ENCODE data around the gene UNC93B1.
A peak's percentile ranks its signal among the peaks of the same experiment; 100 is the strongest.

Gene UNC93B1

DNA sequence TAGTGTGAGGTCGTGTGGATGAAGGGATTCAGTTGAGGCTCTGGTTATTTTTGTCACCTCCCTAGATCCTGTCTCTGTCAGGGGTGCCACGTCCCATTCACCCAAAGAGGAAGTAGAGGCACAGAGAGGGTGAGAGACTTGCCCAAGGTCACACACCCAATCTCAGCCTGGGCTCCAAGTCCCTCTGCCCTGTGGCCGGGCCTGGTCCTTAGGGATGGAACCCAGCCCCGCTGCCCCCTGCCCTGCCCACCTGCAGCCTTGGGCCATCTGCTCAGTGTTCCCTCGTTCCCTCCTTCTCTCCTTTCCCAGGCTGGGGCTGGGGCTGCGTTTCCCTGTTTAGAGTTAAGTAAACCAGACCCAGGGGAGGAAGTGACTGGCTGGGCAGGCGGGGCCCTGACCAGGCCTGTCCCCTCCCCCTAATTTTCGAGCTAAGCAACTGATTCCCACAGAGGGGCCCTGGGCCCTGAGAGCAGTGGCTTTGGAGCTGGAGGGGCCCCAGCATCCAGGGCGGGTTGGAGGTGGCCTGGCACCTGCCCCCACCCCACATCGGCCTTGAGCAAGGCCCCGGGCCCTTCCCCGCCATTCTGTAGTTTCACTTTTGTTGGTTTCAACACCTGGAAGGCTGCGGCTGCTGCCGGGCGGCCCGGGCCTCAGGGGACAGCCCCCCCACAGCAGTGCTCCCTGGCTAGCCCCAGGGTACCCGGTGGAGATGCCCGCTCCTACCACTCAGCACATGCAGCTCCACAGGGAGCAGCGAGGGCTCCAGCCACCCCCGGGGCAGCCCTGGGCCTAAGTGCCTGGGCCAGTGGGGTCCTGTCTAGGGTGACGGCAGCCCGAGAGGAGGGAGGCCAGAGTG lies 36.4 kb upstream of the UNC93B1 start:
- DNase-seq (ENCODE audit: low read depth in 2 of 3, low spot score in 1 of 3), result no peak

GRCh38 chr11:68039526-68040086 lies 35.7 kb upstream of the UNC93B1 start:
- no peak for DNase-seq (ENCODE audit: low read depth in 2 of 3, low spot score in 1 of 3)

DNA sequence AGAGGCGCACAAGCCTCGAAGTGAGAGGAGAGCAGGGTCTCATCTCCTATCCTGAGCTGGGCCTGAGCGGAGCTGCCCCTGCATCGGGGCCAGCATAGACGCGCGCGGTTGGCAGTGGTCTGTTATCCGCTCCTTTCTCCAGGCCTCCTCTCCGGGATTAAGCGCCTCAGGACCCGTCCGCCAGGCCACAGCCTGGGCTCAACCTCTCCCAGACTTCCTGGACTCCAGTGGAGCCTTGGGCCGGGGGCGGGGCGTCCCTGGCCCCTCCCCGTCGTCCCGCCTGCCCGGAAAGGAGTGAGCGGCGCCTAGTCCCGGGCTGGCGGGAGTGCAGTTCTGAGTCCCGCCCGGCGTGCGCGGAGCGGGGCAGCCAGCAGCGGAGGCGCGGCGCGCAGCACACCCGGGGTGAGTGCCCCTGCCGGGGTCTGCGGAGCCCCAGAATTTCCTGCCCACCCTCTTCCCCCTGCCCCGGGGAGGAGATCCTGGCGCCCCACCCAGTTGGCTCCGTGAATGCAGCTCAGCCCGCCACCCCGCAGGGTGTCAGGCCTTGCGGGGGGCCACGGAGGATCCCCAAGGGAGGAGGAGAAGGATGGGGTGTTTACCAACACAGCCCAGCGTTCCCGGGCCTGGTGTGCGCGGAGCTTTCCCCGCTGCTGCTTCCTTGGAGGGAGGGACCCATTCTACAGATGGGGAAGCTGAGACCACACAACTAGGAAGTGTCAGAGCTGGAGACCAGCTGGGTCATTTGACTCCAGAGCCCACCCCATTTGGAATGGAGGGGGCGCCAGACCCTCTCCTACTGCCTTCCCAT lies 35.0 kb upstream of the UNC93B1 start, which contains the start of gene TCIRG1:
Gene TCIRG1 (plus strand): TSS at position 308 of the 808 bp plus-strand sequence. CDS start 2,247 bp downstream, outside the sequence.
- peak; percentile 46 to 73 (median 53) for DNase-seq (ENCODE audit: low read depth in 2 of 3, low spot score in 1 of 3)

DNA sequence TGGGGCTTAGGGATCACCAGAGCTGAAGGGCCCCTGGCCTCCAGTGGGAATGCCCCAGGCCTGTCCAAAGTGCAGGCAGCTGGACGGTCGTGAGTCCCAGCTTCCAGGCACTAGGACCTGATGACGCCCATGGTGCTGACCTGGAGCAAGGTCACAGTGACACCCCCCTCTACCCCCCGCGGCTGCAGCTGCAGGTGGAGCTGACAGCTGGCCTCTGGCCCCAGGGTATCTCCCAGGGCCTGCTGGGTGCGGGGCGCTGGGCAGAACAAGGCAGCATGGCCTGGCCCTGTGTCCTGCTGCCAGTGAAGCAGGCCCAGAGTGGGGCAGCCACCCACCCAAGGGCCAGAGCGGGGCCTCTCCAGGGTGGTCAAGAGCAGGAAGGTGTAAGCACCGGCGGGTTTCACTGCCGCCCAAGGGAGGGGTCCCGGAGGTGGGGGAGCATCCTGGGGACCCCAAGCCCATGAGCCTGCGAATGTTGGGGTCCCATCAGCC lies 34.4 kb upstream of the UNC93B1 start:
- DNase-seq (ENCODE audit: low read depth in 2 of 3, low spot score in 1 of 3), result no peak

DNA sequence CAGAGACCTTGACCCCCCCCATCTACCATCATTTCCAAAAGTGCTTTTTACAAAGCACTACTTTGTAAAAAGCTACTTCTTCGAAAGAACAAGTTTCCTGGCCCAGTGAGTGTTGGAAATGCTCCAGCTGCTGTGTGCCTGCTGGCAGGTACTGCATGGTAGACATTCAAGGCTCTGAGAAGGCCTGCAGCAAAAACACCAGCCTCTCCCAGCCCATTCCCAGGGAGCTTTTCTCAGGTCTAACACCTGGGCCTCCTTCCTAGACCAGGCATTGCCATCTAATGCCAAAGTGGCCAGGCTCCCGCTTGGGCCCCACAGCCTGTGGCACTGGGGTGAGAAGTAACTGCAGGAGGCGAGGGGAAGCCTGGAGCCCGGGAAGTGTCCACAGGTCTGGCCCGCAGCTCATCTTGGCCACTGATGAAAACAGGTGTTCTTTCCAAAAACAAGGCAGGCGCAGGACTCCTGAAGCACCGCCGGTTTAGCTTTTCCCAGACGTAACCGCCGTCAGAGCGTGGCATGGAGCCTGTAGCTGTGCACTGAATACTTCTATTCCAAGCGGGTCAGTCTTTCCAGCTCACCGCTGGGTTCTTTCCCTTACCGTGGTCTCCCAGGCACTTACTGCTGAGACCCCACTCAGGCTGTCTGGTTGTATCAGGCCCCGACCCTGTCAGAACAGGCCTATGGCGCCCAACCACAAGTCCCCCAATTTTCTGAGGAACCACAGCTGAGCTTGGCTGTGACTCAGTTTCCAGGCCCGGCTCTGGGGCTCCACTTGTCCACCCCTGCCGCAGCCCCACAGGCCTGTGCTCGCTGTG lies 33.7 kb upstream of the UNC93B1 start:
- no peak for DNase-seq (ENCODE audit: low read depth in 2 of 3, low spot score in 1 of 3)

DNA sequence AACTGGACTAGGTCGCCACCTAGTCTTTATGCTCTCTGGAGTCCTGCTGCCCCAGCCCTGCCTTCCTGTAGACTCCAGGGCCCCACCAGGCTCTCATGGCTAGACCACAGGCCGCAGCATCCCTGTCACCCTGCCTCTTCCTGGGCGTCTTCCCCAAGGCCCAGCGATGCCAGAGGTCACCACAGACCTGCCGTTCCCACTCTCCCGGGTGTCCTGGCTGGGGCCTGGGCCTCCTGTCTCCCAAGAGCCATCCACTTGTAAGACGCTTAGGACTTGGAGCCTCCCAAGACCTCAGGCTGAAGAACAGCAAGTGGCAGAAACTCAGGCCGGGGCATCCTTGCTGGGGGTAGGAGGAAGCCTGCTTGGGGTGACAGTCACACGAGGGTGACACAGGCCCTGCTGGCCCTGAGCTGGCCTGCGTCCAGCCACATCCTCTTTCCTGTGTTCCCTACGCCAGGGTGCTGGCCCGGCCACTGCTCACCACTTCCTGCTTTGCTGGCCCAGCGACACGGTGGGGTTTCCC lies 32.9 kb upstream of the UNC93B1 start:
- no peak for DNase-seq (ENCODE audit: low read depth in 2 of 3, low spot score in 1 of 3)

- no peak for DNase-seq (ENCODE audit: low read depth in 2 of 3, low spot score in 1 of 3)
Observed at GRCh38 chr11:68036141-68036716, 32.3 kb upstream of the UNC93B1 start.

- DNase-seq (ENCODE audit: low read depth in 2 of 3, low spot score in 1 of 3), result no peak
Observed at GRCh38 chr11:68035266-68035876, 31.5 kb upstream of the UNC93B1 start.

DNA sequence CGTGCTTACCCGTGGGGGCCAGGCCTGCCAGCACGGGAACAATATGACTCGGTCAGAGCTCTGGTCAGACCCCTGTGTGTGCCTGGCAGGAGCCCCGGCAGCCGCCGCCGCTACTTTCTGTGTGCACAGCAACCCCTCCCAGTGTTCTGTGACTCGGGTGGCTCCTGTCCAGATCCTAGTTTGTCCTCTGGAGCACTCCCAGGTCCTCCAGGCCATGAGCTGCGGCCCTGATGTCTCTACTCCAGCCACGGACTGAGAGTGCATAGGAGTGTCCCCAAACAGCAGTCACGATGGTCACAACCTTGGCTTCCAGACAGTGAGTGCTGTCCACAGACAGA lies 29.8 kb upstream of the UNC93B1 start:
- DNase-seq (ENCODE audit: low read depth in 2 of 3, low spot score in 1 of 3), result no peak

DNA sequence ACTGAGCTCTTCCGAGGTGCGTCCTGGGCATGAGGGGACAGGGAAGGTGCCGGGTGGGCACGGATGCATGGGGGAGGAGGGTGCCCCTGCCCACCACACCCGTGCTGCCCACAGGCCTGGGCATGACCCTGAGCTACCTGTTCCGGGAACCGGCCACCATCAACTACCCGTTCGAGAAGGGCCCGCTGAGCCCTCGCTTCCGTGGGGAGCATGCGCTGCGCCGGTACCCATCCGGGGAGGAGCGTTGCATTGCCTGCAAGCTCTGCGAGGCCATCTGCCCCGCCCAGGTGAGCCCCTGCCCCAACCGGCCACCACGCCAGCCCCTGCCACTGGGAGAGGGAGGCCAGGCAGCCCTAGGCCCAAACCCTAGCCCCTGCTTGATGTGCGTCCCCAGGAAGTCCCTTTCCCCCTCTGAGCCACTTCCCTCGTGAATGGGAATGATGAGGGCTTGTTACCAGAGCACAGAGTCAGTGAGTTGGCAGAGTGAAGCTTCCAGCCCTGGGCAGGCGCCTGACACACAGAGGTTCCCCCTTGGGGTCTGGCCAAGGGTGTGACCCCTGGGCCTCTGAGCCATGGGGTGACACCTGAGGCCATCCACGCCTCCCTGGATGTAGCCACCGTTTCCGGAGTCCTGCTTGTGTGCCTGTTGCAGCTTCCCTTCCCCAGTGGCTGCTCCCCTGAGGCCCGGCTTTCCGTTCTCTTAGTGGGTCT lies 29.3 kb upstream of the UNC93B1 start:
- DNase-seq (ENCODE audit: low read depth in 2 of 3, low spot score in 1 of 3), result no peak

GRCh38 chr11:68032003-68032402 lies 28.1 kb upstream of the UNC93B1 start:
- DNase-seq (ENCODE audit: low read depth in 2 of 3, low spot score in 1 of 3), result no peak

- no peak for DNase-seq (ENCODE audit: low read depth in 2 of 3, low spot score in 1 of 3)
Observed at GRCh38 chr11:68031144-68031464, 27.2 kb upstream of the UNC93B1 start.

DNA sequence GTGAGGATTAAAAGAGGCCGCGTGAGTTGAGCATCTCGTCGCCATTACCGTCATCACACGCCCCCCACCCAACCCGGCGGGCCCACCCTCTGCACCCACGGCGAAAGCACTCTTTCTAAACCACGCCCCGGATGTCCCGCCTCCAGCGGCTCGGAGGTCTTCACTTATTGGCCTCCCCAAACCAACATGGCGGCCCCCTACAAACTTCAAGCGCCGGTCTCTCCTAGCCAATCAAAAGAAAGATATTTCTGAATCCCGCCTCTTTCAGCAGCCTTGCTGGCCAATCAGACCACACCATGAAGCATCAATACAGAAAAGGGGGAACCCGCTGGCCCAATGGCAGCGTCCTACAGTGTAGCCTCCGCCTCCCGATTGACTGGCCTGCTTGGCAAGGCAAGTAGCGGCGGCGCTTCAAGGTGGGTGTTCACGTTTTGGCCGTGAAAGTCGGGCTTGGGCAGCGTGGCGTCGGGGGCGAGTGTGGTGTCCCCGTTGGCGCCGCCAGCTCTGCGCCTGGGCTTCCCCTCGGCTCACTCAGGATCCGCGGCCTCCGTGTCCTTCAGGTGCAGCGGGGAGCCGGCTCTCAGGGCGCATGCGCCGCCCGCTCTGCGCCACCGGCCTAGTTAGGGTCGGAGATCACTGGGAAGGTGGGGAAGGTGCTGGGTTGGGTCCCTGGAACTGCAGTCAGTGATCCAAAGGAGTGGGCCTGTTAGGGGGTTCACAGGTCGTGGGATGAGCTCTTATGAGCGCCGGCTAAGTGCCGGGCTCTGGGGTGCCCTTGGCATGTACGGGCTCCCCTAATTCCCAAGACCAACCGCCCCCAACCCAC lies 26.6 kb upstream of the UNC93B1 start, which contains the start of gene NDUFS8:
Gene NDUFS8 (plus strand): TSS at position 364 of the 826 bp plus-strand sequence. CDS start 1,471 bp downstream, outside the sequence.
- DNase-seq (ENCODE audit: low read depth in 2 of 3, low spot score in 1 of 3), result peak; percentile 93 to 96 (median 94)

GRCh38 chr11:68028802-68029545 lies 25.1 kb upstream of the UNC93B1 start:
- DNase-seq (ENCODE audit: low read depth in 2 of 3, low spot score in 1 of 3), result no peak

GRCh38 chr11:68027667-68028066 lies 23.8 kb upstream of the UNC93B1 start:
- DNase-seq (ENCODE audit: low read depth in 2 of 3, low spot score in 1 of 3), result no peak

- DNase-seq (ENCODE audit: low read depth in 2 of 3, low spot score in 1 of 3), result no peak
Observed at GRCh38 chr11:68026391-68027105, 22.7 kb upstream of the UNC93B1 start.

GRCh38 chr11:68025047-68025446 lies 21.1 kb upstream of the UNC93B1 start:
- DNase-seq (ENCODE audit: low read depth in 2 of 3, low spot score in 1 of 3), result no peak
